H1 (cell line): ENCODE data around the gene TDP1. TPM values are rescaled to one million over a fixed set of nuclear protein-coding genes. Genes with fewer than 3 reads are reported as not detected.

Experiments
- CTCF ChIA-PET: fragments of 300-600 bp; sonication (Branson Sonifier 250); formaldehyde crosslinking; loops from one replicate; lab custom pipeline; 2021; ENCODE audit not compliant: partially characterized antibody; lab: Charles Lee
- POLR2A ChIA-PET: fragments of 300-600 bp; sonication (Branson Sonifier 250); formaldehyde crosslinking; loops from one replicate; lab custom pipeline; 2021; ENCODE audit warnings: inconsistent platforms; ENCODE audit not compliant: partially characterized antibody; lab: Charles Lee
- DNase-seq, 2 experiments: peaks; one replicate each; pipeline versions ENCODE4 v3.0.0 to v3.0.0-alpha.2; 2010 to 2022; ENCODE audit warnings: low spot score in 2 of 2, low read depth in 1 of 2, mixed read lengths in 1 of 2
- FAIRE-seq: peaks from 2 replicates; lab custom pipeline; 2011; peaks lifted over from hg19 to GRCh38; lab: Jason Lieb, UNC
- H2AFZ ChIP-seq: 2 replicates; pipeline ENCODE4 v1.8.1; 2012; ENCODE audit warnings: low read length, inconsistent platforms
- H2AK5ac ChIP-seq: 2 replicates; pipeline ENCODE4 v1.6.1; 2013; ENCODE audit warnings: low read depth, low read length
- H2BK120ac ChIP-seq: replicated peaks from 2 replicates; pipeline ENCODE3; 2013; ENCODE audit warnings: low read depth, low read length, inconsistent platforms
- H2BK12ac ChIP-seq: 2 replicates; pipeline ENCODE4 v1.6.1; 2013; ENCODE audit warnings: low read depth, low read length
- H2BK15ac ChIP-seq: 2 replicates; pipeline ENCODE4 v1.6.1; 2013; ENCODE audit warnings: low read length
- H2BK20ac ChIP-seq: 2 replicates; pipeline ENCODE4 v1.6.1; 2013; ENCODE audit warnings: low read length
- H2BK5ac ChIP-seq: 2 replicates; pipeline ENCODE4 v1.6.1; 2013; ENCODE audit warnings: low read depth, low read length
- H3K14ac ChIP-seq: 2 replicates; pipeline ENCODE4 v1.6.1; 2013; ENCODE audit warnings: inconsistent platforms; ENCODE audit not compliant: insufficient read length
- H3K18ac ChIP-seq: 2 replicates; pipeline ENCODE4 v1.6.1; 2013; ENCODE audit warnings: low read length; ENCODE audit errors: extremely low read depth
- H3K23ac ChIP-seq: 2 replicates; pipeline ENCODE4 v1.6.1; 2013; ENCODE audit warnings: inconsistent platforms; ENCODE audit not compliant: insufficient read length
- H3K23me2 ChIP-seq: 2 replicates; pipeline ENCODE4 v1.6.1; 2013; ENCODE audit warnings: low read depth, low read length
- H3K27ac ChIP-seq: 2 replicates; pipeline ENCODE4 v1.6.1; 2011; ENCODE audit warnings: low read depth, low read length, inconsistent platforms
- H3K27me3 ChIP-seq, 4 experiments: replicated peaks in 1 of 4; 1 replicate in 1 of 4; 2 replicates in 3 of 4; pipeline versions ENCODE4 v1.6.1 to v1.8.1; 2011 to 2013; ENCODE audit warnings: low read length in 3 of 4, mild to moderate bottlenecking in 3 of 4, inconsistent platforms in 2 of 4, mixed read lengths in 2 of 4, moderate library complexity in 1 of 4; ENCODE audit not compliant: control insufficient read depth in 3 of 4, insufficient read depth in 3 of 4; ENCODE audit errors: extremely low read depth in 1 of 4
- H3K36me3 ChIP-seq, 4 experiments: 2 replicates each; pipeline versions ENCODE4 v1.6.1 to v1.8.1; 2011 to 2013; ENCODE audit warnings: mild to moderate bottlenecking in 4 of 4, low read length in 3 of 4, moderate library complexity in 2 of 4, control low read depth in 1 of 4, inconsistent platforms in 1 of 4; ENCODE audit not compliant: insufficient read depth in 4 of 4, control insufficient read depth in 2 of 4
- H3K4ac ChIP-seq: replicated peaks from 2 replicates; pipeline ENCODE3; 2013; ENCODE audit warnings: low read length, low read depth, mixed read lengths, inconsistent platforms; ENCODE audit not compliant: insufficient read length
- H3K4me1 ChIP-seq, 4 experiments: replicated peaks in 1 of 4; 1 replicate in 1 of 4; 2 replicates in 3 of 4; pipeline versions ENCODE4 v1.6.1 to v1.8.1; 2011 to 2013; ENCODE audit warnings: low read length in 3 of 4, inconsistent platforms in 2 of 4, mixed read lengths in 1 of 4; ENCODE audit not compliant: insufficient read depth in 4 of 4, control insufficient read depth in 3 of 4
- H3K4me2 ChIP-seq, 2 experiments: 2 replicates each; pipeline versions ENCODE4 v1.6.1 to v1.8.1; 2011 to 2013; ENCODE audit warnings: low read depth in 2 of 2, low read length in 2 of 2, control low read depth in 1 of 2, inconsistent platforms in 1 of 2, mild to moderate bottlenecking in 1 of 2; ENCODE audit not compliant: insufficient read depth in 1 of 2
- H3K4me3 ChIP-seq, 4 experiments: fragments of 200-600, 300-600 bp in 1 of 4; sonication (generic), shearing (Covaris generic), sonication (Bioruptor Twin) in 1 of 4; 2 replicates each; pipeline versions ENCODE4 v1.5.1 to v1.8.1; 2011 to 2016; ENCODE audit warnings: low read length in 4 of 4, low read depth in 3 of 4, control low read depth in 2 of 4, inconsistent platforms in 2 of 4, mild to moderate bottlenecking in 2 of 4, mixed read lengths in 1 of 4, moderate library complexity in 1 of 4; ENCODE audit not compliant: insufficient read depth in 2 of 4; ENCODE audit errors: extremely low read depth in 1 of 4
- H3K56ac ChIP-seq: replicated peaks from 2 replicates; pipeline ENCODE3; 2013; ENCODE audit warnings: low read depth, mild to moderate bottlenecking, mixed read lengths, low read length, inconsistent platforms; ENCODE audit not compliant: insufficient read length
- H3K79me1 ChIP-seq: 2 replicates; pipeline ENCODE4 v1.6.1; 2013; ENCODE audit warnings: low read depth, low read length, control low read depth
- H3K79me2 ChIP-seq, 2 experiments: 2 replicates each; pipeline versions ENCODE4 v1.6.1 to v1.8.1; 2012 to 2013; ENCODE audit warnings: low read length in 2 of 2, mild to moderate bottlenecking in 2 of 2, inconsistent platforms in 1 of 2; ENCODE audit not compliant: insufficient read depth in 2 of 2, control insufficient read depth in 1 of 2
- H3K9ac ChIP-seq, 4 experiments: replicated peaks in 1 of 4; 1 replicate in 1 of 4; 2 replicates in 3 of 4; pipeline versions ENCODE4 v1.6.1 to v1.8.1; 2011 to 2013; ENCODE audit warnings: low read depth in 3 of 4, low read length in 3 of 4, control low read depth in 2 of 4, mild to moderate bottlenecking in 2 of 4, moderate library complexity in 2 of 4, inconsistent platforms in 1 of 4; ENCODE audit errors: extremely low read depth in 1 of 4
- H3K9me3 ChIP-seq, 2 experiments: 2 replicates each; pipeline versions ENCODE4 v1.6.1 to v1.8.1; 2012 to 2013; ENCODE audit warnings: mild to moderate bottlenecking in 2 of 2, moderate library complexity in 2 of 2, control low read depth in 1 of 2, inconsistent platforms in 1 of 2, low read depth in 1 of 2, low read length in 1 of 2, mixed read lengths in 1 of 2; ENCODE audit not compliant: insufficient read depth in 2 of 2
- H4K20me1 ChIP-seq, 2 experiments: replicated peaks in 1 of 2; 2 replicates each; pipeline versions ENCODE3 to v1.8.1; 2011 to 2013; ENCODE audit warnings: inconsistent platforms in 2 of 2, low read length in 2 of 2, mild to moderate bottlenecking in 1 of 2; ENCODE audit not compliant: insufficient read depth in 2 of 2, control insufficient read depth in 1 of 2
- H4K5ac ChIP-seq: 2 replicates; pipeline ENCODE4 v1.6.1; 2013; ENCODE audit warnings: low read length, low read depth, mixed read lengths, inconsistent platforms; ENCODE audit not compliant: insufficient read length
- H4K8ac ChIP-seq: 2 replicates; pipeline ENCODE4 v1.8.0; 2013; ENCODE audit warnings: mild to moderate bottlenecking, moderate library complexity, low read length, inconsistent platforms; ENCODE audit not compliant: insufficient read depth; ENCODE audit errors: extremely low read depth
- H4K91ac ChIP-seq: replicated peaks from 2 replicates; pipeline ENCODE3; 2013; ENCODE audit warnings: low read length, mixed read lengths, inconsistent platforms; ENCODE audit not compliant: insufficient read length
- BRCA1 ChIP-seq: IDR thresholded peaks from 2 replicates; pipeline ENCODE4 v1.6.1; 2012; ENCODE audit warnings: low read depth, low read length, improper control_type of control experiment
- CBX8 ChIP-seq: fragments of 300-800, 300-1000 bp; sonication (generic); IDR thresholded peaks from 2 replicates; pipeline ENCODE4 v1.7.1; 2016; ENCODE audit warnings: low read depth, low read length, borderline replicate concordance
- CHD2 ChIP-seq: IDR thresholded peaks from 2 replicates; pipeline ENCODE4 v1.6.1; 2012; ENCODE audit warnings: low read length, improper control_type of control experiment
- EGR1 ChIP-seq: IDR thresholded peaks from 2 replicates; pipeline ENCODE4 v1.6.1; 2011; ENCODE audit warnings: low read depth, low read length, borderline replicate concordance
- EZH2 ChIP-seq: fragments of 200-600 bp; sonication (generic); IDR thresholded peaks from 2 replicates; pipeline ENCODE4 v1.7.1; 2012; ENCODE audit warnings: low read depth, mild to moderate bottlenecking, moderate library complexity, low read length, inconsistent platforms; ENCODE audit not compliant: severe bottlenecking
- FOSL1 ChIP-seq: IDR thresholded peaks from 2 replicates; pipeline ENCODE4 v1.6.1; 2011; ENCODE audit warnings: mild to moderate bottlenecking, low read depth, low read length, moderate library complexity; ENCODE audit not compliant: insufficient read depth
- GTF2F1 ChIP-seq: IDR thresholded peaks from 2 replicates; pipeline ENCODE4 v1.6.1; 2012; ENCODE audit warnings: low read depth, low read length, improper control_type of control experiment, borderline replicate concordance
- NRF1 ChIP-seq: IDR thresholded peaks from 2 replicates; pipeline ENCODE4 v1.6.1; 2011; ENCODE audit warnings: mild to moderate bottlenecking, low read depth, low read length, improper control_type of control experiment
- POLR2A ChIP-seq, 2 experiments: IDR thresholded peaks; 1 replicate in 1 of 2; 2 replicates in 1 of 2; pipeline ENCODE4 v1.6.1; 2011; ENCODE audit warnings: low read depth in 2 of 2, low read length in 2 of 2, mild to moderate bottlenecking in 2 of 2; ENCODE audit errors: control extremely low read depth in 1 of 2
- SIX5 ChIP-seq: IDR thresholded peaks from 2 replicates; pipeline ENCODE4 v1.6.1; 2011; ENCODE audit warnings: mild to moderate bottlenecking, low read depth, low read length
- SRF ChIP-seq: IDR thresholded peaks from 2 replicates; pipeline ENCODE4 v1.6.1; 2011; ENCODE audit warnings: mild to moderate bottlenecking, low read depth, low read length, moderate library complexity
- WGBS, 2 experiments: shearing (Covaris generic) in 1 of 2; methylation state at CpG; one replicate each; pipeline versions ENCODE4 v1.1.6 to v1.1.7; 2013 to 2015; ENCODE audit warnings: low lambda C conversion rate in 2 of 2, mixed read lengths in 2 of 2, inconsistent platforms in 1 of 2, low coverage in 1 of 2, missing lambda C conversion rate in 1 of 2; ENCODE audit not compliant: insufficient replicate concordance in 2 of 2, insufficient coverage in 1 of 2, insufficient read length in 1 of 2; ENCODE audit errors: extremely low coverage in 1 of 2, missing lambda C conversion rate in 1 of 2; 5-methylcytosine and 5-hydroxymethylcytosine counted together
- polyA plus RNA-seq, 7 experiments: library from polyadenylated mRNA; depleted of rRNA in 3 of 7; stranded (reverse) in 5 of 7; unstranded in 2 of 7; fragments of >200 nt in 5 of 7; fragments of 200-250 nt in 2 of 7; gene quantifications; 1 replicate in 5 of 7; 2 replicates in 1 of 7; 4 replicates in 1 of 7; pipeline versions ENCODE4 v1.2.1 to v1.2.3, GENCODE V29; 2011 to 2013; ENCODE audit warnings: missing spikeins in 2 of 7, mixed read lengths in 2 of 7
- total RNA-seq: library from RNA; stranded (reverse); fragmentation: NEBNext Ultra II Directional; extraction: Animal tissue kit (Norgen Biotek cat#: 25700); gene quantifications from 2 replicates; pipeline ENCODE4 v1.2.1, GENCODE V29; 2021
- TF ChIP-seq, protein P1 (sequence below): IDR thresholded peaks from 2 replicates; pipeline ENCODE4 v1.6.1; 2012; ENCODE audit warnings: low read length, inconsistent platforms

TDP1 gene
- total and polyA plus RNA-seq, 2 of the 8 experiments (the other 6 are each of a cell fraction or from before 2014, with no cell fraction given), result 32.2 to 69.9 TPM

DNA sequence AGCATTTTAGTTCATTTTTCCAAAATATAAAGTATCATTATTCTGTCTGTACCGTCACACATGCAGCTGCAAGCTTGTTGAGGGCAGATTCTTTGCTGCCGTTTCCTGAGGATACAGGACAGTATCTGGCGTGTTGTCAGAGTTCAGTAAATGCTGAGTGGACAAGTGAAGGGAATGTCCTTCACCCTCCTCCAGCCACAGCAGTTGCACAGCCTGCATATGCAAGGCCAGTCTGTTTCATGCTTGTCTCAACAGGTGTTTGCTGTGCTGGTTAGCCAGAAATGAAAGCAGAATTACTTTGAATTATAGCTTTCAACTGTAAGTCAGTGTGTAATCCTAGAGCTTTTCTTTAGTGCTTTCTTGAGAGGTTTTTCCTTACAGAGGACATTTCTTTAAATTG lies 36.5 kb downstream of the TDP1 start:
- Histone ChIP-seq H4K8ac (no peak overlapping the region), H3K56ac (no peak overlapping the region), H3K9ac (no peak overlapping the region), H2BK12ac (no peak overlapping the region), H3K36me3 (peaks cover 0 to 57% (median 22%) of the 10 kb centered on the region in 4 experiments; a peak in 5 of 8 replicates), H3K4me1 (peaks cover 0 to 3% (median 1%) of the 10 kb centered on the region in 4 experiments; a peak in 1 of 7 replicates), H3K79me1 (no peaks in the 10 kb centered on the region), H3K14ac (no peak overlapping the region), H2BK15ac (no peak overlapping the region), H3K4me3 (no peak overlapping the region), H2AK5ac (no peak overlapping the region), H3K4ac (no peak overlapping the region), H3K23me2 (no peaks in the 10 kb centered on the region), H2BK5ac (no peak overlapping the region), H3K79me2 (no peaks in the 10 kb centered on the region), H4K5ac (no peak overlapping the region), H2BK120ac (no peak overlapping the region), H3K23ac (no peak overlapping the region), H3K9me3 (no peaks in the 10 kb centered on the region), H2BK20ac (no peak overlapping the region), H3K27ac (no peak overlapping the region), H3K27me3 (no peaks in the 10 kb centered on the region), H3K18ac (no peak overlapping the region), H4K20me1 (peaks cover 0 to 5% of the 10 kb centered on the region in 2 experiments), H2AFZ (no peak overlapping the region), H4K91ac (no peak overlapping the region), H3K4me2 (no peak overlapping the region)
- POLR2A ChIA-PET, result interaction anchor here (1.2 kb wide), 1 partner anchor 11 kb away, joined by 3 read pairs; no protein-coding TSS in a partner anchor
- WGBS, 2 experiments, result 83% methylated on average over 3 of the region's 3 CpGs; no CpG with 5 or more reads in 1 of the 2 experiments
- DNase-seq (no peak), FAIRE-seq (no peak)
- no peak for TF ChIP-seq GTF2F1
- no peak for TF ChIP-seq EGR1
- no peak for TF ChIP-seq CBX8
- no peak for TF ChIP-seq BRCA1
- TF ChIP-seq, protein P1, sequence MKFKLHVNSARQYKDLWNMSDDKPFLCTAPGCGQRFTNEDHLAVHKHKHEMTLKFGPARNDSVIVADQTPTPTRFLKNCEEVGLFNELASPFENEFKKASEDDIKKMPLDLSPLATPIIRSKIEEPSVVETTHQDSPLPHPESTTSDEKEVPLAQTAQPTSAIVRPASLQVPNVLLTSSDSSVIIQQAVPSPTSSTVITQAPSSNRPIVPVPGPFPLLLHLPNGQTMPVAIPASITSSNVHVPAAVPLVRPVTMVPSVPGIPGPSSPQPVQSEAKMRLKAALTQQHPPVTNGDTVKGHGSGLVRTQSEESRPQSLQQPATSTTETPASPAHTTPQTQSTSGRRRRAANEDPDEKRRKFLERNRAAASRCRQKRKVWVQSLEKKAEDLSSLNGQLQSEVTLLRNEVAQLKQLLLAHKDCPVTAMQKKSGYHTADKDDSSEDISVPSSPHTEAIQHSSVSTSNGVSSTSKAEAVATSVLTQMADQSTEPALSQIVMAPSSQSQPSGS, result no peak
- TF ChIP-seq SRF, result no peak
- TF ChIP-seq POLR2A (IDR thresholded peaks at IDR 0.05; ENCODE audit: control extremely low read depth in 1 of 2, low read depth in 2 of 2, low read length in 2 of 2), result no peak
- no peak for TF ChIP-seq NRF1
- TF ChIP-seq EZH2, result no peak
- no peak for TF ChIP-seq SIX5
- TF ChIP-seq CHD2, result no peak
- TF ChIP-seq FOSL1, result no peak
- CTCF ChIA-PET, result interaction anchor here (0.6 to 1.4 kb wide), 4 partner anchors 16 to 242 kb away, joined by 3 to 6 read pairs (median 3); no protein-coding TSS in a partner anchor
